NCI-H1694 (cell line): ENCODE data around the gene SLC25A21.
A peak's percentile ranks its signal among the peaks of the same experiment; 100 is the strongest.

Experiments used
- DNase-seq: peaks from one replicate; lab custom pipeline; 2025; lab: John Stamatoyannopoulos, UW

SLC25A21 gene

GRCh38 chr14:37143475-37143874 lies 28.9 kb downstream of the SLC25A21 start:
- no peak for DNase-seq

- DNase-seq, result no peak
These were observed 29.5 kb downstream of the SLC25A21 start for GRCh38 chr14:37142835-37143401.

GRCh38 chr14:37140176-37140575 lies 32.2 kb downstream of the SLC25A21 start:
- DNase-seq, result no peak

- no peak for DNase-seq
These were observed 32.7 kb downstream of the SLC25A21 start for GRCh38 chr14:37139710-37140109.

- DNase-seq, result no peak
These were observed 33.5 kb downstream of the SLC25A21 start for GRCh38 chr14:37138898-37139297.

- DNase-seq, result no peak
These were observed 39.0 kb downstream of the SLC25A21 start for GRCh38 chr14:37133284-37133913.

GRCh38 chr14:37131205-37131604 lies 41.2 kb downstream of the SLC25A21 start:
- peak; percentile 1 for DNase-seq

- no peak for DNase-seq
These were observed 43.4 kb downstream of the SLC25A21 start for GRCh38 chr14:37129047-37129446.

- no peak for DNase-seq
These were observed 47.8 kb downstream of the SLC25A21 start for GRCh38 chr14:37124614-37125013.

GRCh38 chr14:37122919-37123639 lies 49.3 kb downstream of the SLC25A21 start:
- no peak for DNase-seq

GRCh38 chr14:37122288-37122687 lies 50.1 kb downstream of the SLC25A21 start:
- DNase-seq, result no peak

GRCh38 chr14:37118673-37119366 lies 53.6 kb downstream of the SLC25A21 start:
- no peak for DNase-seq

GRCh38 chr14:37116933-37117849 lies 55.2 kb downstream of the SLC25A21 start:
- DNase-seq, result no peak

GRCh38 chr14:37115406-37115805 lies 57.0 kb downstream of the SLC25A21 start:
- no peak for DNase-seq

GRCh38 chr14:37114559-37114958 lies 57.8 kb downstream of the SLC25A21 start:
- no peak for DNase-seq

GRCh38 chr14:37114002-37114401 lies 58.4 kb downstream of the SLC25A21 start:
- no peak for DNase-seq

GRCh38 chr14:37098132-37098531 lies 74.3 kb downstream of the SLC25A21 start:
- no peak for DNase-seq

GRCh38 chr14:37094502-37094901 lies 77.9 kb downstream of the SLC25A21 start:
- no peak for DNase-seq

GRCh38 chr14:37093364-37093763 lies 79.0 kb downstream of the SLC25A21 start:
- DNase-seq, result no peak

- DNase-seq, result no peak
These were observed 80.8 kb downstream of the SLC25A21 start for GRCh38 chr14:37091651-37092050.

- peak; percentile 3 for DNase-seq
These were observed 82.4 kb downstream of the SLC25A21 start for GRCh38 chr14:37090026-37090425.

- no peak for DNase-seq
These were observed 83.0 kb downstream of the SLC25A21 start for GRCh38 chr14:37089410-37089809.
